NK-92 treated with Interleukin-12 subunit alpha and Interleukin-12 subunit beta, amount 100 ng/mL, for 24 hours (cell line): Measurements from ENCODE around the gene FXYD4.
"Not testable (repeated sequence)": the region's sequence is repeated elsewhere in the genome, so short reads cannot be mapped to it uniquely, and the experiment has no call there.

Source experiments
- DNase-seq: peaks from one replicate; lab custom pipeline; 2025; lab: John Stamatoyannopoulos, UW

The FXYD4 gene, protein sequence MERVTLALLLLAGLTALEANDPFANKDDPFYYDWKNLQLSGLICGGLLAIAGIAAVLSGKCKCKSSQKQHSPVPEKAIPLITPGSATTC

GRCh38 chr10:43371418-43371817 lies at the start of gene FXYD4:
FXYD4 (plus strand) TSS chr10:43371636; CDS start chr10:43373747, 2,111 bp downstream.
- DNase-seq = no peak

- no peak for DNase-seq
Observed at GRCh38 chr10:43322331-43322730, 49.1 kb upstream of the FXYD4 start.

DNA sequence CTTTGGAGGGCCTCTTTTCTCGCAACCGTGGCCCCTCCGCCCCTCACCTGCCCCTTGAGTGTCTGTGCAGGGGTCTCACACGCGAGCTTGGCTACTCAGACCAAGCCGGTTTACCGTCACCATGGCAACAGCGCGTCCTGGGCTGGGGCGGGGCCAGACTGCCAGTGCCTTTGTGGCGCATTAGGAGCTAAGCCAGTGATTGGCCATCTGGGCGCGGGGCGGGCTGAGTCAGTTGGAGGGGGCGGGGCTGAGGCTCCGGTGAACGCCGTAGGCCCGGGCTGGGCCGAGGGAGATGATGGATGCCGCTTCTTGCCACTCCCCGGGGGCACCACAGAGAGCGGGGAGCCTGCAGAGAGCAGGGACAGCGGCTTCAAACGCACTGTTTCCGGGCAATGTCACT lies 48.7 kb upstream of the FXYD4 start:
- no peak for DNase-seq

- DNase-seq = no peak
Observed at GRCh38 chr10:43323245-43323644, 48.2 kb upstream of the FXYD4 start.

DNA sequence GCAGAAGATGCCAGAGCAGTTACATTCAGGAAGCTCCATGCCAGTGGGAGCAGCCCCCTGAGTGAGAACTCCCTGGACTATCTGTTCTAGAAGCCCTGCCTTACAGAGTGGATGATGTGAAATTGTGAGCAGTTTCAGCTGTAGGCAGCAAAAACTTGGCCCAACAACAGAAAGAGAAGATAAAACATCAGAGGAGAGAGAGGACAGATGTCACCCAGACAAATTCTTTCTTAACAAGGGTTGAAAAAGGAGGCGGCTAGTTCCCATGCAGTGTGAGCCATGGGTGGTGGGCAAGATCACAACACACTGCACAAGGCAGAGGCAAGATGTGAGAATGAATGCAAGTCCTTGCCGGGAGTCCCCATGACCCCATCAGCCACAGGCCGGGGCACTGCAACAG lies 46.6 kb upstream of the FXYD4 start:
- no peak for DNase-seq

- no peak for DNase-seq
Observed at GRCh38 chr10:43327171-43327570, 44.3 kb upstream of the FXYD4 start.

DNA sequence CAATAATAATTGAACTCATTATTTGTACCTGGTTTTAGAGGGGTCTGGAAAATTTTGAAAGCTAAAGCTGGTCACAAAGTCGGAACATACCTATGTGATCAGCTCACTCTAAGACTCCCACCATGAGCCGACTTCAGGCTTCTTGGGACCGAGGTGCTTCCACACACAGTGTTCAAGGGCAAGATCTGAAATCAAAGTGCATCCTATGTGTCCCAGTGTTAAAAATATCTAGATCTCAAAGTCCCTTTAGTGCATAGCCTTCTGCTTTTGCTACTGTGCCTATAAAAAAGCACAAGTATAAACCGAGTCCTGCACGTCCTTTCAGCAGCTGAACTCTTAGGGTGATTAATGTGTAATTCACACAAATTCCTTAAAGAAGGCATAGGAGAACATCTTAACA lies 43.5 kb upstream of the FXYD4 start:
- no peak for DNase-seq

DNA sequence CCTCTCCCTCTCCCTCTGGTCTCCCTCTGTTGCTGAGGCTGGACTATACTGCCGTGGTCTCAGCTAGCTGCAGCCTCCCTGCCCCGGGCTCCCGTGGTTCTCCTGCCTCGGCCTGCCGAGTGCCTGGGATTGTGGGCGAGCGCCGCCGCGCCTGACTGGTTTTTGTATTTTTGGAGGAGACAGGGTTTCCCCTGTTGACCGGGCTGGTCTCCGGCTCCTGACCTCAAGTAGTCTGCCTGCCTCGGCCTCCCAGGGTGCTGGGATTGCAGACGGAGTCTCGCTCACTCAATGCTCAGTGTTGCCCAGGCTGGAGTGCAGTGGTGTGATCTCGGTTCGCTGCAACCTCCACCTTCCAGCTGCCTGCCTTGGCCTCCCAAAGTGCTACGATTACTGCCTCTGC lies 42.6 kb upstream of the FXYD4 start:
- DNase-seq = not testable (repeated sequence)

DNA sequence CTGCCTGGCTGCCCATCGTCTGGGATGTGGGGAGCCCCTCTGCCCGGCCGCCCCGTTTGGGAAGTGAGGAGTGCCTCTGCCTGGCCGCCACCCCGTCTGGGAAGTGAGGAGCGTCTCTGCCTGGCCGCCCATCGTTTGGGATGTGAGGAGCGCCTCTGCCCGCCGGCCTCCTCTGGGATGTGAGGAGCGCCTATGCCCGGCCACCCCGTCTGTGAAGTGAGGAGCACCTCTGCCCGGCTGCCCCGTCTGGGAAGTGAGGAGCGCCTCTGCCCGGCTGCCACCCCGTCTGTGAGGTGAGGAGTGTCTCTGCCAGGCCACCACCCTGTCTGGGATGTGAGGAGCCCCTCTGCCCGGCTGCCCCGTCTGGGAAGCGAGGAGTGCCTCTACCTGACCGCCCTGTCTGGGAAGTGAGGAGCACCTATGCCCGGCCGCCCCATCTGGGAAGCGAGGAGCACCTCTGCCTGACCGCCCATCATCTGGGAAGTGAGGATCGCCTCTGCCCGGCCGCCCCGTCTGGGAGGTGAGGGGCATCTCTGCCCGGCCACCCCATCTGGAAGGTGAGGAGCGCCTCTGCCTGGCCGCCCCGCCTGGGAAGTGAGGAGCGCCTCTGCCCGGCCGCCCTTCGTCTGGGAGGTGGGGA lies 42.1 kb upstream of the FXYD4 start:
- not testable (repeated sequence) for DNase-seq

GRCh38 chr10:43330049-43330823 lies 41.2 kb upstream of the FXYD4 start:
- DNase-seq = not testable (repeated sequence)

DNA sequence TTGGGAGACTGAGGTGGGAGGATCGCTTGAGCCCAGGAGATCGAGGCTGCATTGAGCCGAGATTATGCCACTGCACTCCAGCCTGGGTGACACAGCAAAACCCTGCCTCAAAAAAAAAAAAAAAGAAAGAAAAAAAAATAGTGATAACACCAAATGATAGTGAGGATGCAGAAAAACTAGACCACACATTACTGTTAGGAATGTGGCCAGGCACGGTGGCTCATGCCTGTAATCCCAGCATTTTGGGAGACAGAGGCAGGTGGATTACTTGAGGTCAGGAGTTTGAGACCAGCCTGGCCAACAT lies 40.7 kb upstream of the FXYD4 start:
- not testable (repeated sequence) for DNase-seq

DNA sequence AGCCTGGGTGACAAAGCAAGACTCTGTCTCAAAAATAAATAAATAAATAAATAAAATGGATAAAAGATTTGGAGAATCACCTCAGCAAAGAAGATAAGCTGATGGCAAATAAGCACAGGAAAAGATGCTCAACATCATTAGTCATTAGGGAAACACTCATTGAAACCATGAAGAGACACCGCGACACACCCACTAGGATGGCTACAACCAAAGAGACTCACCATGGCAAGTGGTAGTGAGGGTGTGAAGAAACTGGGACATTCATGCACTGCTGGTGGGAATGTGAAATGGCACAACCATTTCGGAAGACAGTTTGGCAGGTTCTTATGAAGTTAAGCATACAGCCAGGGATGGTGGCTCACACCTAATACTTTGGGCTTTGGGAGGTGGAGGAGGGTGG lies 37.8 kb upstream of the FXYD4 start:
- DNase-seq = no peak

GRCh38 chr10:43336061-43336460 lies 35.4 kb upstream of the FXYD4 start:
- DNase-seq = no peak

DNA sequence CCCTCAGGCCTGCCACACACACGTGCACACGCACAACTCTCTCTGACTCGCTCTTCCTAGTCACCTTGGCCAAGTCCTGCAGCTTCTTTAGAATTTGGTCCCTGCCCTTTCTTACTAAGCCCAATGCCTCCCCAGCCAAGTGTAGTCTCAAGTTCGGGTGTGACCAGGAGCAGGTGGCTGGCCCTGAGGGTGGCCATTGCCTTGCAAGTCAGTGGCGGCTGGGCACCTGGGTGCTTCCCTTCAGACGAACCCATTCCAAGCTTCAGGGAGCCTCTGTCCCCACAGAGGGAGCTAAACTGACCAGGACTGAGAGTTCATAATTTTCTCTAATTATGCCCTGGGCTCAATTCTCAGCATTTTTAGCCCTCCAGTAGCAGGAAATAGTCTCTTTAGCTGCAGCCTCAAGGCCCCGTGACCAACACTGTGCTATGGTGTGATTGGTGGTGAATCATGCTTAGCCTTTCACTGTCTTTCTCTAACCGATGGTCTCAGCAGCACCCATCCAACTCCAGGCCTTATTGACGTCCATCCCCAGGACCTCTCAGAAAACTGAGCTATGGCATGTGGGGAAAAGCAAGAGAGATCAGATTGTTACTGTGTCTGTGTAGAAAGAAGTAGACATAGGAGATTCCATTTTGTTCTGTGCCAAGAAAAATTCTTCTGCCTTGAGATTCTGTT lies 34.7 kb upstream of the FXYD4 start:
- peak; percentile 26 for DNase-seq

- DNase-seq = not testable (repeated sequence)
Observed at GRCh38 chr10:43337536-43337935, 33.9 kb upstream of the FXYD4 start.

DNA sequence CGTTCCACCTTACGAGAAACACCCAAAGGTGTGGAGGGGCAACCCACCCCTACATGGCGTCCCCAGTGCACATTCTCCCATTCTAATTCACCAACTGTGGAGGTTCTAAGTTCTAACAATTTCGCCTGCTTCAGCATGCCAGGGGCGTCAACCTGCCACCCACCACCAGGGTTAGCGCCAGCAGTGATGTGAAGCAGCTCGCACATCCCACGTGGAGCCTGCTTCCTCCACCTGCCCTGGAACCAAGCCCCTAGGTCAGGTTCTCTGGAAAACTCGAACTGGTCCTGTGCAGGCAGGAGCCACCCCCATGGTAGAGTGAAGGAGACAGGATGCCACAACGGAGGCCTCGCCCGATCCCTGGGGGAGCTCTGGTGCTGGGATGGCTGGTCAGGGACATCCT lies 33.3 kb upstream of the FXYD4 start:
- DNase-seq = no peak

GRCh38 chr10:43339136-43339535 lies 32.3 kb upstream of the FXYD4 start:
- no peak for DNase-seq

- no peak for DNase-seq
Observed at GRCh38 chr10:43340101-43340500, 31.3 kb upstream of the FXYD4 start.

GRCh38 chr10:43340619-43341018 lies 30.8 kb upstream of the FXYD4 start:
- DNase-seq = no peak

- no peak for DNase-seq
Observed at GRCh38 chr10:43341450-43341849, 30.0 kb upstream of the FXYD4 start.

DNA sequence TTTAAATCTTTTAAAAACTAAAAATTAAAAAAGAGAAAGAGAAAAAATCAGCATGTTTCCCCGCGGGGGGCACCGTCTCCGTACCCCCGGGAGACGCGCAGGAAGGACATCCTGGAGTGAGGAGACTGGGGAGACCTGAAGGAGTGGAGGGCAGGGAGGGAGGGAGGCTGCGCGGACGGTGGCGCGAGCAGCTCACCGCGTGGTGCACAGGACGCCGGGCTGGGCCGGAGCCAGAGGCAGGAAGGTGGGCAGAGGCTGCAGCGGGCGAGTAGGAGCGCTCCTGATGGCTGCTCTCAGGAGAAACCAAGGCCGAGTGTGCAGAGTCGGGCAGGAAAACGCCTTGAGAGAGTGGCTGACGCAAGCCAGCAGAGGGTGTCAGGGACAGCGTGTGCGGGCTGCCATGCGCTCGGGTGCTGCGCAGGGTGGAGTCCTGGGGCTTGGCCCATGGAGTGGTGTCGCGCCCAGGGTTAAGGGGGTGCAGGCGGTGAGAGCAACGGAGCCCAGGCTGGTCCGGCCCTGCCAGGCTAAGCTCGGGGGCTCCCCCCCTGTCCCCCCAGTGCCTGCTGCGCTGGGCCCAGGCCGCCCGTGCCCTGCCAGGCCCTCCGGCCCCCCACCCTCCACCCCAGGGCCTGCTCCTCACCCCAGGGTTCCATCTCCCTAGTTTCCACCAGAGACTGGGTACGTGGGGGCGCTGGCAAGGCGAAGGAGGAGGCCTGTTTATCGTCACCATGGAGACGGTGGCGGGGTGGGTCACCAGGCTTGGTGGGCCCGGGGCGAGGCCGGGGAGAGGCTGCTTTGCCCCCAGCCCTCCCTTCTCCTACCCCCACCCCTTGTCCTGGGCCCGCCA lies 28.9 kb upstream of the FXYD4 start:
- no peak for DNase-seq

DNA sequence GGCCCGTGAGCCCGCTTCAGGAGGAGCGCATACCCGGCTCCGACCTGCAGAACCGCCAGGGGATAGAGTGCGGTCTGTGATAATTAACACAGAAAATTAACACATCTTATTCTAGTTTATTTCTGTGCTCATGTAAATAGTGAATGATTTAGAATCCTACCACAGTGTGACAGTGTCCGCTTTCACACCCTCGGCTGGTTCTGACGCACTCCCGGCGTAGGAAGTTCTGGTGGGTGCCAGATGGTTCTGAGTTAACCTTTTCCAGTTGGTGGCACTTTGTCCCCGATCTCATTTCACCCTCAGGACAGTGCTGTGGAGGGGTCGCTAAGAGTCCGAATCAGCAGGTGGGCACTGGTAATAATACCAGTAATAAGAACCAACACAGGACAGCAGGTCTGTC lies 28.3 kb upstream of the FXYD4 start:
- no peak for DNase-seq
